Kidney (tissue), 14 donors: Measurements from ENCODE around the gene STMP1. TPM values are rescaled to one million over a fixed set of nuclear protein-coding genes. Genes with fewer than 3 reads are reported as not detected.

Experiments
- DNase-seq, 5 donors: peaks; one replicate each; pipeline ENCODE4 v3.0.0-alpha.2; 2013 to 2020
- FAIRE-seq: peaks from 2 replicates; lab custom pipeline; 2012; peaks lifted over from hg19 to GRCh38; lab: Jason Lieb, UNC
- H3K27ac ChIP-seq, 2 donors: one replicate each; pipeline ENCODE4 v1.7.0; 2013; ENCODE audit warnings: low read depth in 2 of 2, low read length in 2 of 2, inconsistent platforms in 1 of 2
- H3K27me3 ChIP-seq: one replicate; pipeline ENCODE4 v1.7.1; 2013; ENCODE audit warnings: low read length, inconsistent platforms; ENCODE audit not compliant: control insufficient read depth, insufficient read depth
- H3K36me3 ChIP-seq, 3 donors: one replicate each; pipeline versions ENCODE4 v1.7.0 to v1.7.1; 2013; ENCODE audit warnings: low read length in 3 of 3, control low read depth in 1 of 3, inconsistent platforms in 1 of 3; ENCODE audit not compliant: insufficient read depth in 3 of 3, control insufficient read depth in 2 of 3
- H3K4me1 ChIP-seq, 3 donors: one replicate each; pipeline versions ENCODE4 v1.7.0 to v1.7.1; 2013; ENCODE audit warnings: low read length in 3 of 3, inconsistent platforms in 1 of 3, low read depth in 1 of 3; ENCODE audit not compliant: control insufficient read depth in 2 of 3, insufficient read depth in 2 of 3
- H3K4me3 ChIP-seq, 3 donors: one replicate each; pipeline versions ENCODE4 v1.7.0 to v1.8.1; 2013; ENCODE audit warnings: low read length in 3 of 3, control low read depth in 1 of 3, inconsistent platforms in 1 of 3
- H3K9ac ChIP-seq, 3 donors: one replicate each; pipeline versions ENCODE4 v1.7.0 to v1.7.1; 2013; ENCODE audit warnings: low read length in 3 of 3, control low read depth in 1 of 3, inconsistent platforms in 1 of 3
- H3K9me3 ChIP-seq, 3 donors: one replicate each; pipeline versions ENCODE4 v1.7.0 to v1.7.1; 2013; ENCODE audit warnings: low read length in 3 of 3, control low read depth in 1 of 3, inconsistent platforms in 1 of 3; ENCODE audit not compliant: control insufficient read depth in 2 of 3, insufficient read depth in 1 of 3
- CTCF ChIP-seq: IDR thresholded peaks from 3 replicates; pipeline ENCODE4 v1.5.1; 2012; ENCODE audit warnings: mild to moderate bottlenecking, moderate library complexity, borderline replicate concordance; ENCODE audit not compliant: insufficient read depth; ENCODE audit errors: extremely low read depth
- intact Hi-C: fragments of 100-400 bp; cut with DNase I; formaldehyde crosslinking; loops from one replicate; pipeline ENCODE4 v1.11.1; 2022
- polyA plus RNA-seq: library from polyadenylated mRNA; stranded (reverse); fragments of 350-450 nt; fragmentation: Illumina TruSeq; extraction: RNeasy Lipid Tissue Mini Kit (QIAGEN cat#74804); gene quantifications from one replicate; pipeline ENCODE4 v1.2.3, GENCODE V29; 2014; ENCODE audit warnings: low read depth, low replicate concordance; ENCODE audit not compliant: insufficient read depth
- total RNA-seq: library from RNA; stranded (reverse); fragmentation: NEBNext Ultra II Directional; extraction: Animal tissue kit (Norgen Biotek cat#: 25700); gene quantifications from one replicate; pipeline ENCODE4 v1.2.1, GENCODE V29; 2021
- donor health status: control.
- donor health status: control.
- donor health status: control.
- donor health status: control.
- donor health status: control.
- donor health status: DM: yes; HTN: yes; CAD: no.
- donor health status: Normal renal cell carcinoma (clear cell type).

Gene STMP1
- total and polyA plus RNA-seq, 2 donors from 2014 or later: 35.8 to 40.8 TPM

GRCh38 chr7:135658564-135658963, 3.8 kb upstream of the STMP1 start:
- no peaks in the 10 kb centered on the region for H3K27me3 ChIP-seq
- H3K4me3 ChIP-seq: no peak overlapping the region
- no peak overlapping the region for H3K9ac ChIP-seq
- DNase-seq: no peak
- H3K4me1 ChIP-seq: peaks cover 0 to 10% (median 4%) of the 10 kb centered on the region in 3 donors
- no peak overlapping the region for H3K27ac ChIP-seq
- H3K36me3 ChIP-seq: no peaks in the 10 kb centered on the region
- intact Hi-C loops: no loop called here
- no peak for FAIRE-seq
- no peaks in the 10 kb centered on the region for H3K9me3 ChIP-seq
- TF ChIP-seq CTCF: no peak

- no peak overlapping the region for H3K27ac ChIP-seq
- intact Hi-C loops: no loop called here
- peak in 2 of 5 donors; percentile 54 to 64 for DNase-seq
Measured at GRCh38 chr7:135659159-135659846, 3.0 kb upstream of the STMP1 start.

DNA sequence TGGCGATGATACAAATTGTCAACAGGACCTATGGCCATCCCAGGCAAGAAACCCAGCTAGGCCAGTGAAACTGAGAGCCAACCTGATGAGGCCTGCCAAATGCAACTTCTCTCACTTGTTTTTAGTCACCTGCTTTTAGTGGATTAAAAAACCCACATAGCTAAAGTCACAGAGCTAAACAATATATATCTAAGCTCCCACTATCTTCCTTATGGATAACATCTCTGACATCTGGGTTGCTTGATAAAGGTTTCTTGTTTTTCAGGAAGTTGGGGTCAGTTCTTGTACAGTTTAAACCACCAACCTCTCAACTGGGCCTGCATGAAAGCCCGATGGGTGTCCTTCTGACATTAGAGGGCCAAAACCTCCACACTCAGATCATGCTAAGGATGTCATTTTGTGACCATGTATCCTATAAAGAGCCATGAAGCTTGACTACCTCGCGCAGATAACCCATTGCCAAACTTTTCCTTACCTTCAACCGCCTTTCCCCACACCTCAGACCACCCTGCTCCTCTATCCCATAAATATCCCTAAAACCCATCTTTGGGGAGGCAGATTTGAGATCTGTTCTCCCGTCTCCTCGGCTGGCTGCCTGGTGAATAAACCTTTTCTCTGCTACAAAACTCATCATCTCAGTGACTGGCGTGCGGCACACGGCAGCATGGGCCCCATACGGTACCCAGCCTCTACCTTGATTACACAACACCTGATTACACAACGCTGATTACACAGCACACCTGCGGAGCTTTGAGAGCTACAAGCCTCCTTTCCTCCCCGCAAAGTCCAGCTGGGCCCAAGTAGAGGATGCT, 797 bp upstream of the STMP1 start:
- intact Hi-C loops: no loop called here
- FAIRE-seq (no peak), DNase-seq (no peak)

More at GRCh38 chr7:135659159-135659846, 3.0 kb upstream of the STMP1 start:
- Histone ChIP-seq H3K27me3 (no peaks in the 10 kb centered on the region), H3K36me3 (no peaks in the 10 kb centered on the region), H3K4me3 (peak overlapping the region in 1 of 3 donors; percentile 12), H3K9ac (no peak overlapping the region), H3K9me3 (no peaks in the 10 kb centered on the region), H3K4me1 (peaks cover 0 to 10% (median 7%) of the 10 kb centered on the region in 3 donors)
- TF ChIP-seq CTCF: no peak
- no peak for FAIRE-seq

More for the DNA sequence above, 797 bp upstream of the STMP1 start:
- peak overlapping the region; percentile 86 to 91 for H3K27ac ChIP-seq
- H3K4me3 ChIP-seq: peak overlapping the region; percentile 53 to 82 (median 62)
- no peaks in the 10 kb centered on the region for H3K36me3 ChIP-seq
- TF ChIP-seq CTCF: no peak
- no peaks in the 10 kb centered on the region for H3K9me3 ChIP-seq
- H3K27me3 ChIP-seq: no peaks in the 10 kb centered on the region
- H3K4me1 ChIP-seq: peaks cover 0 to 10% (median 7%) of the 10 kb centered on the region in 3 donors
- peak overlapping the region; percentile 16 to 80 (median 56) for H3K9ac ChIP-seq
